Esophagus muscularis mucosa (tissue), 4 donors: ENCODE results near the gene ACSL5. TPM values are rescaled to one million over a fixed set of nuclear protein-coding genes. Genes with fewer than 3 reads are reported as not detected.

Source experiments
- DNase-seq: peaks from one replicate; pipeline ENCODE4 v3.0.0-alpha.2; 2017; ENCODE audit errors: extremely low spot score
- H3K27ac ChIP-seq, 4 donors: fragments of 200-600 bp; sonication (generic); replicated peaks in 1 of 4; 1 replicate in 3 of 4; 2 replicates in 1 of 4; pipeline ENCODE4 v1.5.1; 2016 to 2019; ENCODE audit warnings: mild to moderate bottlenecking in 1 of 4
- H3K27me3 ChIP-seq, 4 donors: fragments of 200-600 bp; sonication (generic); one replicate each; pipeline versions ENCODE4 v1.5.1 to v1.6.0; 2016 to 2019
- H3K36me3 ChIP-seq, 4 donors: fragments of 200-600 bp; sonication (generic); one replicate each; pipeline ENCODE4 v1.5.1; 2016 to 2019
- H3K4me1 ChIP-seq, 4 donors: fragments of 200-600 bp; sonication (generic); one replicate each; pipeline ENCODE4 v1.5.1; 2016 to 2019
- H3K4me3 ChIP-seq, 4 donors: fragments of 200-600 bp; sonication (generic); 1 replicate in 2 of 4; 2 replicates in 2 of 4; pipeline ENCODE4 v1.5.1; 2016 to 2019; ENCODE audit warnings: mild to moderate bottlenecking in 4 of 4, moderate library complexity in 1 of 4
- H3K9me3 ChIP-seq, 4 donors: fragments of 200-600 bp; sonication (generic); 1 replicate in 3 of 4; 2 replicates in 1 of 4; pipeline ENCODE4 v1.5.1; 2016 to 2019
- EP300 ChIP-seq: sonication (generic); formaldehyde crosslinking; IDR thresholded peaks from one replicate; pipeline ENCODE4 v1.6.1; 2017; ENCODE audit warnings: antibody characterized with exemption
- POLR2A ChIP-seq: fragments of 450-650 bp; IDR thresholded peaks from one replicate; pipeline ENCODE4 v1.6.1; 2017; ENCODE audit warnings: antibody characterized with exemption, moderate library complexity, mild to moderate bottlenecking, low read depth
- POLR2AphosphoS5 ChIP-seq, 2 donors: sonication (generic); formaldehyde crosslinking; IDR thresholded peaks; one replicate each; pipeline ENCODE4 v1.6.1; 2017; ENCODE audit warnings: antibody characterized with exemption in 2 of 2
- WGBS: methylation state at CpG from one replicate; pipeline ENCODE4 v1.1.5; 2018; 5-methylcytosine and 5-hydroxymethylcytosine counted together
- intact Hi-C: fragments of 100-400 bp; cut with DNase I; formaldehyde crosslinking; loops from one replicate; pipeline ENCODE4 v1.15.1; 2023
- total RNA-seq, 4 donors: library from RNA; depleted of rRNA; stranded (reverse); fragments of >200 nt; gene quantifications; one replicate each; pipeline versions ENCODE4 v1.1.0 to v1.2.1, GENCODE V29; 2016
- TF ChIP-seq, protein P1 (sequence below), 3 experiments: fragments of 200-600 bp in 2 of 3; fragments of 450-650 bp in 1 of 3; sonication (generic) in 2 of 3; IDR thresholded peaks; one replicate each; pipeline ENCODE4 v1.5.1; 2017 to 2019; ENCODE audit warnings: antibody characterized with exemption in 3 of 3, mild to moderate bottlenecking in 2 of 3, moderate library complexity in 1 of 3

The ACSL5 gene
- total RNA-seq, 4 donors from 2014 or later, result 6.2 to 11.2 (median 10.8) TPM

DNA sequence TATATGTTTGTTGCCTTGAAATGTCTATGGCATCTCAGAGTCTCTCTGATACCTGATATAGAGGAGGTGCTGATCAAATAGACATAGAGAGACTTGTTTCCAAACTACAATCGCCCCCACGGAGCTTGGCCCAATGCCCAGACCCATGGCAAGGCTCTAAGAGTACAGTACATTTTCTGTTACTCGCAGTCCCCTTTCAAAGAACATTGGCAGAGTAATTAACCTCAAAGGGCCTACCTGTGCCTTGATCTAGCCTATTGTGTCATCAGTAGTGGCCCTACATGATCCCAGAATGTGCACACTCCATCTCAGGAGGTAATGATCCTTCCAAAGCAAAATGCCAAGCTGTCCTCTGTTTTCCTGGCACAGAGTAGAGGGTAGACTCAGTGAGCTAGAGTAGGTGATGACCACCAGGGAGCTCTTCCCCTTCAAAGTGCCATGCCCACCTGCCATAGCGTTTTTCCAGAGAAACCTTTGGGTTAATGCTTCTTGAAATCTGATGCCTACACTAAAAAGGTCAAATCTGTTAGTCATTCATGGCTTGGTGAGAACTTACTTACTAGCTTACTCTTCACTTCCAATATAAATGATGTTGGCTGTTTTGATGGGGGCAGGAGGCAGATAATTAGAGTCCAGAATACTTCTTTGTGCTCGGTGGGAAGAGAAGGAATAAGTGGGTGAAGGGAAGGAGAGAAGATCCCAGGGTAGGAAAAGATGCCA lies 41.2 kb upstream of the ACSL5 start:
- DNase-seq, result no peak
- intact Hi-C loops, result no loop called here
- 54% methylated on average over 5 of the region's 5 CpGs for WGBS
- no peak for TF ChIP-seq POLR2AphosphoS5 (IDR thresholded peaks at IDR 0.05)
- TF ChIP-seq EP300, result no peak
- TF ChIP-seq, protein P1, sequence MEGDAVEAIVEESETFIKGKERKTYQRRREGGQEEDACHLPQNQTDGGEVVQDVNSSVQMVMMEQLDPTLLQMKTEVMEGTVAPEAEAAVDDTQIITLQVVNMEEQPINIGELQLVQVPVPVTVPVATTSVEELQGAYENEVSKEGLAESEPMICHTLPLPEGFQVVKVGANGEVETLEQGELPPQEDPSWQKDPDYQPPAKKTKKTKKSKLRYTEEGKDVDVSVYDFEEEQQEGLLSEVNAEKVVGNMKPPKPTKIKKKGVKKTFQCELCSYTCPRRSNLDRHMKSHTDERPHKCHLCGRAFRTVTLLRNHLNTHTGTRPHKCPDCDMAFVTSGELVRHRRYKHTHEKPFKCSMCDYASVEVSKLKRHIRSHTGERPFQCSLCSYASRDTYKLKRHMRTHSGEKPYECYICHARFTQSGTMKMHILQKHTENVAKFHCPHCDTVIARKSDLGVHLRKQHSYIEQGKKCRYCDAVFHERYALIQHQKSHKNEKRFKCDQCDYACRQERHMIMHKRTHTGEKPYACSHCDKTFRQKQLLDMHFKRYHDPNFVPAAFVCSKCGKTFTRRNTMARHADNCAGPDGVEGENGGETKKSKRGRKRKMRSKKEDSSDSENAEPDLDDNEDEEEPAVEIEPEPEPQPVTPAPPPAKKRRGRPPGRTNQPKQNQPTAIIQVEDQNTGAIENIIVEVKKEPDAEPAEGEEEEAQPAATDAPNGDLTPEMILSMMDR (IDR thresholded peaks at IDR 0.05), result no peak
- TF ChIP-seq POLR2A, result no peak
- no peak overlapping the region for H3K27ac ChIP-seq
- H3K4me3 ChIP-seq, result no peak overlapping the region
- H3K36me3 ChIP-seq, result no peaks in the 10 kb centered on the region
- no peaks in the 10 kb centered on the region for H3K9me3 ChIP-seq
- H3K27me3 ChIP-seq, result peaks cover 0 to 4% (median 0%) of the 10 kb centered on the region in 4 donors
- no peaks in the 10 kb centered on the region for H3K4me1 ChIP-seq

DNA sequence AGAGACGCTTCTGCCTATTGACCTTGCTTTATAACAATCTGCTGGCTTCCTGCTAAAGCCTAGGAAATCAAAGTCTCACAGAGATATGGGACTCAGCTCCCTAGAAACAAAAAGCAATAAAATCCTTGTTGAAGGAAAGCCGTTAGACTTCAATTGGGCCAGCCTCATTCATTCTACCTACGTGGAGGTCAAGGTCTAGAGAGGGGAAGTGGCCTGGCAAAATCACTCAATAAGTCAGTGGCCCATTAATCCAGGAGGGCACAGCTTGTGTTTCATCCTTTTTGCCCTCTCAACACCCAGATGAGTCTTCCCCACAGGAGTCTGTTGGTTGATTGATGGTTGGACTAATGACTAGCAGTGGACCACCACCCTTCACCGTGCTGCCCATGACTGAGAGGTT lies 40.5 kb upstream of the ACSL5 start:
- TF ChIP-seq POLR2A (no peak), POLR2AphosphoS5 (IDR thresholded peaks at IDR 0.05) (no peak), EP300 (no peak)
- TF ChIP-seq, protein P1 (IDR thresholded peaks at IDR 0.05), result no peak
- Histone ChIP-seq H3K4me3 (no peak overlapping the region), H3K9me3 (no peaks in the 10 kb centered on the region), H3K36me3 (no peaks in the 10 kb centered on the region), H3K27me3 (peaks cover 0 to 4% (median 0%) of the 10 kb centered on the region in 4 donors), H3K4me1 (no peaks in the 10 kb centered on the region), H3K27ac (no peak overlapping the region)
- 80% methylated on average over 4 of the region's 4 CpGs for WGBS
- intact Hi-C loops, result no loop called here
- no peak for DNase-seq

- H3K27me3 ChIP-seq, result no peaks in the 10 kb centered on the region
- no peak overlapping the region for H3K4me3 ChIP-seq
- intact Hi-C loops, result no loop called here
- no peak for TF ChIP-seq POLR2AphosphoS5 (IDR thresholded peaks at IDR 0.05)
- TF ChIP-seq, protein P1 (IDR thresholded peaks at IDR 0.05), result no peak
- no peak for TF ChIP-seq POLR2A
- TF ChIP-seq EP300, result no peak
- DNase-seq, result no peak
- no peaks in the 10 kb centered on the region for H3K36me3 ChIP-seq
- H3K4me1 ChIP-seq, result no peaks in the 10 kb centered on the region
- no peak overlapping the region for H3K27ac ChIP-seq
- 35% methylated on average over 5 of the region's 5 CpGs for WGBS
- H3K9me3 ChIP-seq, result no peaks in the 10 kb centered on the region
Measured at GRCh38 chr10:112335111-112335867, 38.6 kb upstream of the ACSL5 start.

GRCh38 chr10:112335868-112336265 lies 38.0 kb upstream of the ACSL5 start:
- no peak overlapping the region for H3K4me3 ChIP-seq
- no peak for TF ChIP-seq EP300
- TF ChIP-seq POLR2AphosphoS5 (IDR thresholded peaks at IDR 0.05), result no peak
- TF ChIP-seq, protein P1 (IDR thresholded peaks at IDR 0.05), result no peak
- no peak for TF ChIP-seq POLR2A
- no peaks in the 10 kb centered on the region for H3K9me3 ChIP-seq
- no peak for DNase-seq
- H3K36me3 ChIP-seq, result no peaks in the 10 kb centered on the region
- H3K27ac ChIP-seq, result no peak overlapping the region
- no peaks in the 10 kb centered on the region for H3K4me1 ChIP-seq
- intact Hi-C loops, result no loop called here
- H3K27me3 ChIP-seq, result no peaks in the 10 kb centered on the region
- 82% methylated on average over 4 of the region's 4 CpGs for WGBS
